ENCODE measurements around the gene GUCA1C. TPM values are rescaled to one million over a fixed set of nuclear protein-coding genes. Genes with fewer than 3 reads are reported as not detected.

GUCA1C gene
- not detected in 5 replicates for total RNA-seq (2022; extraction: Qiagen RNA extraction)

DNA sequence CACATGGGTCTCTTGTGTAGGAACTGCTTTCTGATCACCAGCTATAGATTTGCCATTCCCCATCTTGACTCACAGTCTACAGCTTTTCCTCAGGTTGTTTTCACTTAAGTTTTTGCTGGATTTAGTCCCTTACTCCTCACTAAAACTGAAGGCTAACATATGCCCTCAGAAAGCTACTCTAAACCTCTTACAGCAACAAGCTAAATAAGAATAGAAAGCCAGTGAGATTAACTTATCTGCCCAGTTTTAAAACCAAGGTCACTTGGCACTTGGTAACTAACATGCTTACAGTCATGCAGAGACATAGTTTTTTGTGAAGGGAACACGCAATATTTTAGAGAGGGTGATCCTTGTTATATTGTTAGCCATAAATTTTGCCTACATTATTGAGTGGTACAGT lies at the start of gene GUCA1C:
Gene GUCA1C (minus strand): TSS at position 180 of the 400 bp plus-strand sequence. CDS start 117 bp downstream, at position 63.

Other genes starting within 250 kb of the GUCA1C start
- not detected in 5 replicates for gene RETNLB, start 196.5 kb downstream of the GUCA1C start, total RNA-seq (2022; extraction: Qiagen RNA extraction)
- gene TRAT1, start 131.1 kb downstream of the GUCA1C start, total RNA-seq (2022; extraction: Qiagen RNA extraction): not detected in 5 replicates
- gene MORC1, start 164.3 kb upstream of the GUCA1C start, total RNA-seq (2022; extraction: Qiagen RNA extraction): not detected in 5 replicates
- not detected in 5 replicates for gene C3orf85, start 182.8 kb upstream of the GUCA1C start, total RNA-seq (2022; extraction: Qiagen RNA extraction)

Measured in A549 treated with AZD2906 at 1 μM for 4 hours (cell line).